ENCODE results near the gene ATP6V1F. TPM values are rescaled to one million over a fixed set of nuclear protein-coding genes. Genes with fewer than 3 reads are reported as not detected.
"Not testable (repeated sequence)": the region's sequence is repeated elsewhere in the genome, so short reads cannot be mapped to it uniquely, and the experiment has no call there.

The ATP6V1F gene
- total RNA-seq, 2 donors from 2014 or later, result 122 to 157 TPM

- Histone ChIP-seq H3K9me3 (ENCODE audit: control insufficient read depth, low read length) (no peaks in the 10 kb centered on the region), H3K27me3 (ENCODE audit: control insufficient read depth, insufficient read depth, low read length, poor library complexity, severe bottlenecking) (no peaks in the 10 kb centered on the region), H3K27ac (ENCODE audit: low read depth, low read length) (no peak within 1 kb of the TSS), H3K36me3 (ENCODE audit: control insufficient read depth, insufficient read depth, low read length) (peaks cover 6% of the 10 kb centered on the region), H3K4me3 (ENCODE audit: low read length) (peak within 1 kb of the TSS; percentile 78), H3K4me1 (ENCODE audit: control insufficient read depth, insufficient read depth, low read length) (peaks cover 7% of the 10 kb centered on the region), H3K9ac (ENCODE audit: extremely low read depth, low read length, poor library complexity, severe bottlenecking) (peak within 1 kb of the TSS; percentile 41)
- Mint-ChIP-seq H3K27me3 (ENCODE audit: insufficient read depth) (peaks cover 22% of the 10 kb centered on the region), H3K9me3 (no peaks in the 10 kb centered on the region), H3K4me3 (peak within 1 kb of the TSS; percentile 76), H3K4me1 (peaks cover 32% of the 10 kb centered on the region), H3K27ac (peak within 1 kb of the TSS; percentile 95), H3K36me3 (ENCODE audit: low read depth) (peaks cover 11% of the 10 kb centered on the region)
- WGBS, 2 experiments (ENCODE audit: insufficient coverage in 1 of 2, insufficient read length in 1 of 2), result 11 to 18% methylated on average over 21 to 34 of the region's 34 CpGs
- peak; percentile 89 for DNase-seq
- TF ChIP-seq CTCF (conservative IDR thresholded peaks at IDR 0.05), result no peak
Observed at GRCh38 chr7:128910569-128910945, 47.9 kb downstream of the ATP6V1F start, which contains the start of gene KCP. TSS of gene KCP (minus strand) at chr7:128910709. CDS start at chr7:128910676, 33 bp downstream.

GRCh38 chr7:128911423-128912031, 48.9 kb downstream of the ATP6V1F start:
- Histone ChIP-seq H3K36me3 (ENCODE audit: control insufficient read depth, insufficient read depth, low read length) (peaks cover 6% of the 10 kb centered on the region), H3K4me1 (ENCODE audit: control insufficient read depth, insufficient read depth, low read length) (peaks cover 7% of the 10 kb centered on the region), H3K27ac (ENCODE audit: low read depth, low read length) (no peak overlapping the region), H3K27me3 (ENCODE audit: control insufficient read depth, insufficient read depth, low read length, poor library complexity, severe bottlenecking) (no peaks in the 10 kb centered on the region), H3K4me3 (ENCODE audit: low read length) (peak overlapping the region; percentile 31), H3K9ac (ENCODE audit: extremely low read depth, low read length, poor library complexity, severe bottlenecking) (peak overlapping the region; percentile 23), H3K9me3 (ENCODE audit: control insufficient read depth, low read length) (no peaks in the 10 kb centered on the region)
- no peaks in the 10 kb centered on the region for H3K9me3 Mint-ChIP-seq
- peaks cover 29% of the 10 kb centered on the region for H3K27me3 Mint-ChIP-seq (ENCODE audit: insufficient read depth)
- peak; percentile 95 for DNase-seq
- peak overlapping the region; percentile 76 for H3K4me3 Mint-ChIP-seq
- H3K27ac Mint-ChIP-seq, result peak overlapping the region; percentile 95
- peaks cover 33% of the 10 kb centered on the region for H3K4me1 Mint-ChIP-seq
- H3K36me3 Mint-ChIP-seq (ENCODE audit: low read depth), result peaks cover 4% of the 10 kb centered on the region
- 19 to 26% methylated on average over 6 to 8 of the region's 8 CpGs for WGBS, 2 experiments (ENCODE audit: insufficient coverage in 1 of 2, insufficient read length in 1 of 2)
- no peak for TF ChIP-seq CTCF (conservative IDR thresholded peaks at IDR 0.05)

- peaks cover 3% of the 10 kb centered on the region for H3K36me3 ChIP-seq (ENCODE audit: control insufficient read depth, insufficient read depth, low read length)
- no peak overlapping the region for H3K9ac ChIP-seq (ENCODE audit: extremely low read depth, low read length, poor library complexity, severe bottlenecking)
- H3K4me3 Mint-ChIP-seq, result peak overlapping the region; percentile 76
- no peaks in the 10 kb centered on the region for H3K27me3 ChIP-seq (ENCODE audit: control insufficient read depth, insufficient read depth, low read length, poor library complexity, severe bottlenecking)
- peaks cover 7% of the 10 kb centered on the region for H3K4me1 ChIP-seq (ENCODE audit: control insufficient read depth, insufficient read depth, low read length)
- no peak for TF ChIP-seq CTCF (conservative IDR thresholded peaks at IDR 0.05)
- no peaks in the 10 kb centered on the region for H3K36me3 Mint-ChIP-seq (ENCODE audit: low read depth)
- no peak overlapping the region for H3K27ac ChIP-seq (ENCODE audit: low read depth, low read length)
- WGBS, 2 experiments (ENCODE audit: insufficient coverage in 1 of 2, insufficient read length in 1 of 2), result 86% methylated on average over 3 of the region's 3 CpGs; no CpG with 5 or more reads in 1 of the 2 experiments
- H3K4me3 ChIP-seq (ENCODE audit: low read length), result no peak overlapping the region
- DNase-seq, result peak; percentile 51
- peaks cover 37% of the 10 kb centered on the region for H3K27me3 Mint-ChIP-seq (ENCODE audit: insufficient read depth)
- no peaks in the 10 kb centered on the region for H3K9me3 ChIP-seq (ENCODE audit: control insufficient read depth, low read length)
- peaks cover 33% of the 10 kb centered on the region for H3K4me1 Mint-ChIP-seq
- no peaks in the 10 kb centered on the region for H3K9me3 Mint-ChIP-seq
- peak overlapping the region; percentile 95 for H3K27ac Mint-ChIP-seq
Observed at GRCh38 chr7:128912281-128912680, 49.6 kb downstream of the ATP6V1F start.

GRCh38 chr7:128912709-128913495, 50.2 kb downstream of the ATP6V1F start:
- not testable (repeated sequence) for H3K27ac ChIP-seq (ENCODE audit: low read depth, low read length); H3K4me1 ChIP-seq (ENCODE audit: control insufficient read depth, insufficient read depth, low read length); H3K27ac Mint-ChIP-seq; H3K9me3 Mint-ChIP-seq; H3K9me3 ChIP-seq (ENCODE audit: control insufficient read depth, low read length); H3K36me3 Mint-ChIP-seq (ENCODE audit: low read depth); DNase-seq; H3K4me3 Mint-ChIP-seq; H3K27me3 ChIP-seq (ENCODE audit: control insufficient read depth, insufficient read depth, low read length, poor library complexity, severe bottlenecking); H3K4me3 ChIP-seq (ENCODE audit: low read length); H3K9ac ChIP-seq (ENCODE audit: extremely low read depth, low read length, poor library complexity, severe bottlenecking); H3K36me3 ChIP-seq (ENCODE audit: control insufficient read depth, insufficient read depth, low read length)
- H3K27me3 Mint-ChIP-seq (ENCODE audit: insufficient read depth), result peaks cover 43% of the 10 kb centered on the region
- H3K4me1 Mint-ChIP-seq, result peaks cover 33% of the 10 kb centered on the region
- 88 to 100% methylated on average over 1 to 5 of the region's 20 CpGs for WGBS, 2 experiments (ENCODE audit: insufficient coverage in 1 of 2, insufficient read length in 1 of 2)
